Activated CD8-positive, alpha-beta memory T cell treated with anti-CD3 and anti-CD28 coated beads, Interleukin-2, amount 10 ng/mL, durations not matched to agents 7 days and 5 days (primary cell): ENCODE data around the gene ZNF835. TPM values are rescaled to one million over a fixed set of nuclear protein-coding genes. Genes with fewer than 3 reads are reported as not detected.

Source experiments
- ATAC-seq: fragments of 150-1000 bp; cut with Tn5 transposase; one replicate; pipeline ENCODE4 v1.10.0; 2021; ENCODE audit warnings: moderate library complexity
- CTCF ChIA-PET: fragments of 350-600 bp; sonication (Branson Sonifier 250); formaldehyde crosslinking; loops from one replicate; lab custom pipeline; 2021; ENCODE audit warnings: antibody characterized with exemption; lab: Charles Lee
- DNase-seq: peaks from one replicate; pipeline ENCODE4 v3.0.0-alpha.2; 2020
- H3K27ac Mint-ChIP-seq: one replicate; pipeline ENCODE4 v1.8.0; 2021; ENCODE audit warnings: mild to moderate bottlenecking, mixed read lengths
- H3K27me3 Mint-ChIP-seq: one replicate; pipeline ENCODE4 v1.8.0; 2021; ENCODE audit warnings: mixed read lengths
- H3K36me3 Mint-ChIP-seq: one replicate; pipeline ENCODE4 v1.8.0; 2021; ENCODE audit warnings: mild to moderate bottlenecking, mixed read lengths
- H3K4me1 Mint-ChIP-seq: one replicate; pipeline ENCODE4 v1.8.0; 2021; ENCODE audit warnings: mixed read lengths
- H3K4me3 Mint-ChIP-seq: one replicate; pipeline ENCODE4 v1.8.0; 2021; ENCODE audit warnings: mild to moderate bottlenecking, moderate library complexity, mixed read lengths
- H3K9me3 Mint-ChIP-seq: one replicate; pipeline ENCODE4 v1.8.0; 2022; ENCODE audit warnings: low read depth, mixed read lengths
- total RNA-seq, 2 experiments: library from RNA; stranded (reverse); gene quantifications; one replicate each; pipeline ENCODE4 v1.2.3, GENCODE V29; 2021

ZNF835 gene
- 1 to 10 TPM; 2.1 to 2.2 TPM for total RNA-seq

DNA sequence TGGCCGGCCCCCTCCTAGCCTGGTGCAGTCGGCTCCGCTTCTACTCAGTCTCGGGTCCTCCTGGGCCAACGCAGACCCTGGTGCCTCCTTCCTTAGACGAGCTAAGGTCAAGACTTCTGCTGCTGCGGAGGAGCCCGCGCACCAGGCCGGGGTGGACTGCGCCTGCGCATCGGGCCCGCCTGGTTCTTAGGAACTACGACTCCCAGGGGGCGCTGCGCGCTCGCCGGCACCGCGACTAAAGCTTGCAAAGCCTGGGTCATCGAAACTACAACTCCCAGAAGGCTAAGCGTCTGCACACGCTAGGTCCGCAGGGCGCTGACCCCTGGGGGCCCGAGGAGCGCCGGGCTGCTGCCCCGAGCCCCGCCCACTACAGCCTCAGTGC, at the start of gene ZNF835:
TSS of gene ZNF835 (minus strand) at position 145 of the 382 bp plus-strand sequence. CDS start 6,559 bp downstream, outside the sequence.
- peaks cover 12% of the 10 kb centered on the region for H3K36me3 Mint-ChIP-seq
- H3K27ac Mint-ChIP-seq, result peak within 1 kb of the TSS; percentile 69
- peak within 1 kb of the TSS; percentile 79 for H3K4me3 Mint-ChIP-seq
- H3K27me3 Mint-ChIP-seq, result no peaks in the 10 kb centered on the region
- CTCF ChIA-PET, result no interaction called here
- DNase-seq (peak; percentile 84), ATAC-seq (peak; percentile 92)
- H3K9me3 Mint-ChIP-seq, result peaks cover 18% of the 10 kb centered on the region
- H3K4me1 Mint-ChIP-seq, result peaks cover 11% of the 10 kb centered on the region

DNA sequence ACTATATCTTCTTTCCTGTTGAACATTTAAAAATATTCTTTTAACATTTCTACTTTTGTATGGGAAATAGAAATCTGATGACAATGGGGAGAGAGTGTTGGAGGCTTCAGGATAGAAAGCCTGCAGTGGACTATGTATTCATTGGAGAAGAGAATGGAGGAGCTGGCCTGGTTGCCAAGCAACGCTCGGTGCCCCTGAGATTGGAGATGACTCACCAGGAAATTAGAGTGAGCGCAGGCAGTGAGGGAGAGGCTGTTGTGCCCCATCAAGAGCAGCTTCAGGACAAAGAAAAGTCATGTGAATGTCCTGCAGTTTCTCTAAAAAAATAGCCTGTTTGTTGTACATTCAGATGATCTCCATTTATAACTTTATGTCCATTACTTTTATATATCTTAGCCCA, 48.7 kb upstream of the ZNF835 start:
- DNase-seq, result no peak
- H3K4me1 Mint-ChIP-seq, result no peaks in the 10 kb centered on the region
- H3K4me3 Mint-ChIP-seq, result no peak overlapping the region
- H3K27me3 Mint-ChIP-seq, result no peaks in the 10 kb centered on the region
- no peaks in the 10 kb centered on the region for H3K36me3 Mint-ChIP-seq
- H3K27ac Mint-ChIP-seq, result no peak overlapping the region
- H3K9me3 Mint-ChIP-seq, result peaks cover 26% of the 10 kb centered on the region
- CTCF ChIA-PET, result no interaction called here
- no peak for ATAC-seq

DNA sequence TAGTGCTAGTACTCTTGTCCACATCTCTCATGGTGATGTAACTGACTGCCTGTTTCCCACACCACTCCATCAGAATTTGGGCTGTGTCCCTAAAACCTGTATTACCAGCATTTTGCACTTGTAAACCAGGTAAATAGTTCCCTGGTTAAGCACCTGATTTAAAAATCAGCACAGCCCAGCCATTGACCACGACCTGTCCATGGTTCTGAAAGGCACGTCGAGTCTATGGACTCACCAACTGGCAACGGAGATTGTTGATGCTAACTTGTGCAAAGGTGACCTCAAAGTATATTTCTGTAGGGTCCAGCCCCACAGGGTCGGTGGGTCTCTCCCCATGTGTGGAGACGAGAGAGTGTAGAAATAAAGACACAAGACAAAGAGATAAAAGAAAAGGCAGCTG, 46.7 kb upstream of the ZNF835 start:
- DNase-seq (no peak), ATAC-seq (no peak)
- H3K27ac Mint-ChIP-seq, result no peak overlapping the region
- H3K36me3 Mint-ChIP-seq, result no peaks in the 10 kb centered on the region
- H3K27me3 Mint-ChIP-seq, result no peaks in the 10 kb centered on the region
- H3K4me1 Mint-ChIP-seq, result no peaks in the 10 kb centered on the region
- CTCF ChIA-PET, result no interaction called here
- H3K9me3 Mint-ChIP-seq, result peaks cover 20% of the 10 kb centered on the region
- no peak overlapping the region for H3K4me3 Mint-ChIP-seq

DNA sequence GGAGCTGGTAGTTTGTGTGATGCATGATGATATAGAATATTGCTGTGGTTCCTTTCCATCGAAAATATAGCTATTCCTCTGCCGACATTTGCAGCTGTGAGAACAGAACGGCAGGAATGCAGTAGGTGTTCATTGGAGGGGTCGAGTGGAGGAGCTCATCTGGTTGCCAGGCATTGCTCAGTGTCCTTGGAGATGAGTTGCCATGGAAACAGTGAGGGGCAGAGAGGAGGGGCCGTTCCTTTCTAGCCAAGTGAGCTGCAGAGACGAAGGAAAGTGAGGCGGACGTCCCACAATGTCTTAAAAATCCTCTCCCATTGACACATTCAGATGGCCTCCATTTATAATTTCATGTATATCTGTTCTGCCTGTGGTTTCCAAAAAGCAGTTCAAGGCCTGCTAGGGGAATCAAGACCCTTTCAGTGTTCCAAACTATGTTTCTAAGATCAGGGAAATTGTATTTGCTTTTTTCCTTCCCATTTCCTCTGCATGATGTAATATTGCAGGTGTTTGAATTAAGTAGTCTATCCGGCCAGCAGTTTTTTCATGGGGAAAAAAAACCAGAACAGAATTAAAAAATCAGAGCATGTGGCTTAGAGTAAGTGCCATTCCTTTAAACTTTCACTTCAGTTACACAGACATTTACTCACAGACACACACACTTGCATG, 41.2 kb upstream of the ZNF835 start:
- ATAC-seq (no peak), DNase-seq (no peak)
- H3K4me1 Mint-ChIP-seq, result no peaks in the 10 kb centered on the region
- H3K9me3 Mint-ChIP-seq, result peaks cover 15% of the 10 kb centered on the region
- no peak overlapping the region for H3K27ac Mint-ChIP-seq
- H3K36me3 Mint-ChIP-seq, result peaks cover 2% of the 10 kb centered on the region
- no peak overlapping the region for H3K4me3 Mint-ChIP-seq
- CTCF ChIA-PET, result no interaction called here
- H3K27me3 Mint-ChIP-seq, result no peaks in the 10 kb centered on the region

DNA sequence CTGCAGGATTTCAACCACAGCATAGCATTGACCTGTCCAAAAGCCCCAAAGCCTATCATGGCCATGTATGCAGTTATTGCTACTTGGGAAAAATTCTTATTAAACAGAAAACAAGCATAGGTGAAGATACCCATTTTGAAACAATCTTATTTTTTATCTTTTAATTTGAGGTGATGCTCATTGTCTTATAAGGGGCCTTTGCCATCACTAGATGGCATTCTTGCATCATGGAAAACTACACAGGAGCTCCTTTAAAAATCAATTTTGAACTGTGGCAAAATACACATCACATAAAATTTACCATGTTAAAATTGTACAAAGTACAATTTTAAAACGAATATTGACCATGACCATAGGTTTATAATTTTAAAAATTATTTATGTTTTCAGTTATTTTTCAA, 38.9 kb upstream of the ZNF835 start:
- ATAC-seq, result no peak
- DNase-seq, result no peak
- Mint-ChIP-seq H3K9me3 (peaks cover 23% of the 10 kb centered on the region), H3K4me1 (no peaks in the 10 kb centered on the region), H3K4me3 (no peak overlapping the region), H3K36me3 (peaks cover 2% of the 10 kb centered on the region), H3K27ac (no peak overlapping the region), H3K27me3 (no peaks in the 10 kb centered on the region)
- CTCF ChIA-PET, result no interaction called here

DNA sequence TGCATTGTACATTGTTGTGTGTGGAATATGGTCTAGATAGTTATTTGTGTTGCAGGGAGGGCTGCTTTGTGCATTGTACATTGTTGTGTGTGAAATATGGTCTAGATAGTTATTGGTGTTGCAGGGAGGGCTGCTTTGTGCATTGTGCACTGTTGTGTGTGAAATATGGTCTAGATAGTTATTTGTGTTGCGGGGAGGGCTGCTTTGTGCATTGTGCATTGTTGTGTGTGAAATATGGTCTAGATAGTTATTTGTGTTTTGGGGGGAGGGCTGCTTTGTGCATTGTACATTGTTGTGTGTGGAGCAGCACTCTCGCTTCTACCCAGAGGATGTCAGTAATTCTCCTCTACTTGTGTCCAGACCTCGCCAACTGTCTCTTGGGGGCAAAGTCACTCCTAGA, 36.3 kb upstream of the ZNF835 start:
- Mint-ChIP-seq H3K4me3 (no peak overlapping the region), H3K9me3 (peaks cover 26% of the 10 kb centered on the region), H3K27me3 (no peaks in the 10 kb centered on the region), H3K27ac (no peak overlapping the region), H3K36me3 (peaks cover under 1% of the 10 kb centered on the region), H3K4me1 (no peaks in the 10 kb centered on the region)
- ATAC-seq, result no peak
- CTCF ChIA-PET, result no interaction called here
- no peak for DNase-seq

DNA sequence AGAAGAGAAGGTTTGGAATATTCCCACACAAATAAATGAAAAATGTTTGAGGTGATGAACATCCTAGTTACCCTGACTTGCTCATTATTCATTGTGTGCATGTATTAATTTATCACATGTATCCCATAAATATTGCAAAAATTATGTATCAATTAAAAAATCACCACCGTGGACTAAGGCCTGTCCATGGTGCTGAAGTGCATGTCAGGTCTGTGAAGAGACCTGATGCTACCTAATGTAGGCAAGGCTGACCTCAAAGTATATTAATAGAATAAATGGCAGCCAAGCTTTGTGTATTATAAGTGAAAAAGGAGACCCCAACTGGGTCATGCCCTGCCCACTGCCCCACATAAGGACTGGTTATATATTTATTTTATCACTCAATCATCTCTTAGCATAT, 34.4 kb upstream of the ZNF835 start:
- H3K36me3 Mint-ChIP-seq, result peaks cover under 1% of the 10 kb centered on the region
- H3K27me3 Mint-ChIP-seq, result no peaks in the 10 kb centered on the region
- H3K4me1 Mint-ChIP-seq, result no peaks in the 10 kb centered on the region
- H3K27ac Mint-ChIP-seq, result no peak overlapping the region
- no peak for DNase-seq
- no peak overlapping the region for H3K4me3 Mint-ChIP-seq
- no peak for ATAC-seq
- CTCF ChIA-PET, result no interaction called here
- peaks cover 27% of the 10 kb centered on the region for H3K9me3 Mint-ChIP-seq

DNA sequence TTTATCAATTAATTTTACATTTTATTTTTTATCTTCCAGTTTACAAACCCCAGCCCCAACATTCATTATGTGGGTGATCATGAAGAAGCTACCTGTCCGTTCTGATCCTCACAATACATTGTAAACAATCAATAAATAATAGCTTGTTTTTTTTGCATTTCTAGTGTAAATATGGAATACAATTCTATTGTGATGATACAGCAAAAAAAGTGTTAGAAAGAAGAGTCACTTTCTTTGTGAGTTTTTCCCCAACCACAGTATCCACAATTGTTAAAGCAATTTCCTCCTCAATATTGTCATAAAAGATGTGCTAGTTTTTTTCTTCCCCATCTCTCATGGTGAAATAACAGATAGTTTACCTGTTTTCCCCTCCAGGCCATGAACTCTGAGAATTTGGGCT, 30.3 kb upstream of the ZNF835 start:
- Mint-ChIP-seq H3K27me3 (no peaks in the 10 kb centered on the region), H3K4me1 (no peaks in the 10 kb centered on the region), H3K9me3 (peaks cover 30% of the 10 kb centered on the region), H3K36me3 (peaks cover 2% of the 10 kb centered on the region), H3K27ac (no peak overlapping the region), H3K4me3 (no peak overlapping the region)
- CTCF ChIA-PET, result no interaction called here
- no peak for ATAC-seq
- no peak for DNase-seq

DNA sequence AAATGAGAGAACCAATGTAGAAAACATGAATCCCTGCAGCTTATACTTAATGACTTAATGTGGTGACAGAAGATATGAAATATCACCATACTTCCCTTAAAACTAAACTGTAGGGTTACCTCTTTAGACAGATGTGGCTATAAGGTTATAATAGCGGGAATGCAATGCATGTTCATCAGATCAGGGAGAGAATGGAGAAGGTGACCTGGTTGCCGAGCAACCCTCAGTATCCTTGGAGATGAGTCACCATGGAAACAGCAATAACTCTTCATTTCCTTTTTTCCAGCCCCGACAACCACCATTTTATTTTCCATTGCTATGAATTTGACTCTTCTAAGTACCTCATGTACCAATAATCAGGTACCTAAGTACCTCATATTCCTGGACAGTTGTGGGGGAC, 28.0 kb upstream of the ZNF835 start:
- H3K9me3 Mint-ChIP-seq, result peaks cover 25% of the 10 kb centered on the region
- DNase-seq, result no peak
- H3K4me1 Mint-ChIP-seq, result no peaks in the 10 kb centered on the region
- H3K27me3 Mint-ChIP-seq, result no peaks in the 10 kb centered on the region
- peaks cover 2% of the 10 kb centered on the region for H3K36me3 Mint-ChIP-seq
- ATAC-seq, result no peak
- H3K4me3 Mint-ChIP-seq, result no peak overlapping the region
- CTCF ChIA-PET, result no interaction called here
- no peak overlapping the region for H3K27ac Mint-ChIP-seq

DNA sequence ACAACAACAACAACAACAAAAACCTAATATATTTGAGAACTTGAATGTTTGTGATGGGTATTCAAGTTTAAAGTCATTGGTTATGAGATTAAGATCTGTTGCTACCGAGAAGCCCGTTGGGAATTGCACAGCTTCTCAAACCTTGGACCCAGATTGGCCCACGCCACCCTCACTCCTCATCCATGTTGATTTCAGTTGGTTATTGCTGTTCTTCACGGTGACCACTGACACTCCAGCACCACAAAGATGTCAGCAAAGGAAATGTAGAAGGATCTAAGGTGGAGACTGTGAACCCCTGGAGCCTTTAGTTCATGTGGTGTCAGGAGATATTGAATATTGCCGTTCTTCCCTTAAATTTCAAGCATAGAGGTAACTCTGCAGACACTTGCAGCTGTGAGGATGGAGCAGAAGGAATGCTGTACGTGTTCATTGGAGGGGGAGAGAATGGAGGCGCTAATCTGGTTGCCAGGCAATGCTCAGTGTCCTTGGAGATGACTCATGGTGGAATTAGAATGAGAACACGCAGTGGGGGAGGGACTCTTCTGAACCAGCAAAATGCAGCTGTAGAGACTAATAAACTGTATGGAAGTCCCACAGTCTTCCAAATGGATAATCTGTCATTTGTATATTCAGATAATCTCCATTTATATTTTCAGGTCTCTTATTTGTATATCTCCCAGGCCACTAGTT, 20.8 kb upstream of the ZNF835 start:
- no peaks in the 10 kb centered on the region for H3K4me1 Mint-ChIP-seq
- H3K4me3 Mint-ChIP-seq, result no peak overlapping the region
- no peaks in the 10 kb centered on the region for H3K27me3 Mint-ChIP-seq
- peaks cover 24% of the 10 kb centered on the region for H3K9me3 Mint-ChIP-seq
- H3K36me3 Mint-ChIP-seq, result peaks cover 1% of the 10 kb centered on the region
- ATAC-seq (no peak), DNase-seq (no peak)
- H3K27ac Mint-ChIP-seq, result no peak overlapping the region
- CTCF ChIA-PET, result no interaction called here

DNA sequence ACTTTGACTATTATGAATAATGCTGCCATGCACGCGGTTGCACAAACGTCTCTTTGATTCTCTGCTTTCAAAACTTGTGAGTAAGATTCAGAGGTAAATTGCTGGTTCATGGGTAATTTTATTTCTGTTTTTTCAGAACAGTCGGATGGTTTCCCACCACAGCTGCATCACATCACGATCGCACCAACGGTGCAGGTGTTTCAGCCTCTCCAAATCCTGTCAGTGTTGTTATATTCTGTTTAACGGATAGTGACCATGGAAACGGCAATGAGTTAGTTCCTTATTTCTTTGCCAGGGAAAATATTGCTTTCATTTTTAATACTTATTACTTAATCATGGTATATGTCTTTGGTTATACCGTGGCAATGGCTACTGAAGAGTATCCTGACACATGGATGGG, 19.1 kb upstream of the ZNF835 start:
- Mint-ChIP-seq H3K4me1 (no peaks in the 10 kb centered on the region), H3K9me3 (peaks cover 30% of the 10 kb centered on the region)
- CTCF ChIA-PET, result no interaction called here

DNA sequence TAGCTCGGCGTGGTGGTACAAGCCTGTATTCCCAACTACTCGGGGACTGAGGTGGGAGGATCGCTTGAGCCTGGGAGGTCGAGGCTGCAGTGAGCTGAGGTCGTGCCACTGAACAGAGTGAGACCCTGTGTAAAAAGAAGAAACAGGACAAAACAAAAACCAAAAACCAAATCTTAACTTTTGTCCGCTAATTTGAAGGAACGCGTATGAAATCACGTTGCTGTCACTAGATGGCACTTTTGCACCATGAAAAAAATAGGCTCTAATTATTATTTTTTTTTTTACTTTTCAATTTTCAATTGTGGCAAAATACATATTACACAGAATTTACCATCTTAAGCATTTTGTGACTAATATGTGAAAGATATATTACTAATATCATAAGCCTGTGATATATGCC, 17.6 kb upstream of the ZNF835 start:
- CTCF ChIA-PET, result no interaction called here
- peaks cover 1% of the 10 kb centered on the region for H3K36me3 Mint-ChIP-seq
- no peaks in the 10 kb centered on the region for H3K27me3 Mint-ChIP-seq
- no peak overlapping the region for H3K27ac Mint-ChIP-seq
- H3K9me3 Mint-ChIP-seq, result peaks cover 31% of the 10 kb centered on the region
- H3K4me1 Mint-ChIP-seq, result no peaks in the 10 kb centered on the region
- no peak overlapping the region for H3K4me3 Mint-ChIP-seq
- no peak for DNase-seq
- ATAC-seq, result no peak

More for the DNA sequence above, 19.1 kb upstream of the ZNF835 start:
- DNase-seq (no peak), ATAC-seq (no peak)
- Mint-ChIP-seq H3K4me3 (no peak overlapping the region), H3K27ac (no peak overlapping the region), H3K36me3 (peaks cover 1% of the 10 kb centered on the region), H3K27me3 (no peaks in the 10 kb centered on the region)

DNA sequence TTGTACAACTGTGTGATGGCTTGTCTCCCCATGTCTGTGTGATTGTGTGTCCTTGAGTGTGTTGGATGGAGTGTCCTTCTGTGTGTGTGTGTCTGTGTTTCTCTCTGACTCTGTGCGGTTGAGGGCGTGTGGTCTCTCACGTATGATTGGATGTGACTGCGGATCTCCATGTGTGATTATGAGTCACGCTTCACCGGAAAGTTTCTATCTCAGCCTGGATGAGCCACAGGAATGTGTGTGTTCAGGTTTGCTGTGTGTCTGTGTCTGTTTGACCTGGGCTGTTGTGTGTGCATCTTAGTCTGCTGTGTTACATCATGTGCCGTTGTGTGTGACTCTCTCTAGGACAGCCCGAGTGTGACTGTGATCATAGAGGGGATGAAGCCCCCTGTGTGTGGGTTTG, 15.5 kb upstream of the ZNF835 start:
- CTCF ChIA-PET, result no interaction called here
- peaks cover 20% of the 10 kb centered on the region for H3K9me3 Mint-ChIP-seq

DNA sequence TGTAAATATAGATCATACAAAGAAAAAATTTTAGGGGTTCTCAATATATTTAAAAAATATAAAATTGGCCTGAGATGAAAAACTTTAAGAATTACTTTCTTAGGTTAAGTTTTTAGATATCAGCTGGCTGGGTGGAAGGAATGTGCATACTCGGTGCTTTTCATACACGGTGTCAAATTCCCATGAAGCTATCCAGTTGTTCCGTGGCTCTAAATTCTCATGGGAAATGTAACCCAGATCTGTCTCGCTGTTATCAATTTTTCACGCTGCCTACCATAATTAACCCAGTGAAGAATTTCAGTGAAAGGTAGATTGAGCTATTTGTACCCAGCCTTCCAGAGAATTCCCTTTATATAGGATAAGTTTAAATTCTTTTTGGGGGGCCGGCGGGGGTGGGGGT, 11.6 kb upstream of the ZNF835 start:
- Mint-ChIP-seq H3K27ac (no peak overlapping the region), H3K27me3 (no peaks in the 10 kb centered on the region), H3K4me1 (no peaks in the 10 kb centered on the region), H3K9me3 (peaks cover 25% of the 10 kb centered on the region), H3K36me3 (no peaks in the 10 kb centered on the region), H3K4me3 (no peak overlapping the region)
- DNase-seq (no peak), ATAC-seq (no peak)
- CTCF ChIA-PET, result no interaction called here

More for the DNA sequence above, 15.5 kb upstream of the ZNF835 start:
- H3K27me3 Mint-ChIP-seq, result no peaks in the 10 kb centered on the region
- peaks cover 1% of the 10 kb centered on the region for H3K36me3 Mint-ChIP-seq
- H3K4me3 Mint-ChIP-seq, result no peak overlapping the region
- no peak overlapping the region for H3K27ac Mint-ChIP-seq
- ATAC-seq, result no peak
- DNase-seq, result no peak
- no peaks in the 10 kb centered on the region for H3K4me1 Mint-ChIP-seq
